GM10847 (cell line): ENCODE data around the gene HAS3.

ENCODE experiments used
- POLR2A ChIP-seq: IDR thresholded peaks from 2 replicates; pipeline ENCODE4 v1.6.1; 2011; ENCODE audit not compliant: insufficient read length; ENCODE audit errors: extremely low read depth

HAS3 gene

DNA sequence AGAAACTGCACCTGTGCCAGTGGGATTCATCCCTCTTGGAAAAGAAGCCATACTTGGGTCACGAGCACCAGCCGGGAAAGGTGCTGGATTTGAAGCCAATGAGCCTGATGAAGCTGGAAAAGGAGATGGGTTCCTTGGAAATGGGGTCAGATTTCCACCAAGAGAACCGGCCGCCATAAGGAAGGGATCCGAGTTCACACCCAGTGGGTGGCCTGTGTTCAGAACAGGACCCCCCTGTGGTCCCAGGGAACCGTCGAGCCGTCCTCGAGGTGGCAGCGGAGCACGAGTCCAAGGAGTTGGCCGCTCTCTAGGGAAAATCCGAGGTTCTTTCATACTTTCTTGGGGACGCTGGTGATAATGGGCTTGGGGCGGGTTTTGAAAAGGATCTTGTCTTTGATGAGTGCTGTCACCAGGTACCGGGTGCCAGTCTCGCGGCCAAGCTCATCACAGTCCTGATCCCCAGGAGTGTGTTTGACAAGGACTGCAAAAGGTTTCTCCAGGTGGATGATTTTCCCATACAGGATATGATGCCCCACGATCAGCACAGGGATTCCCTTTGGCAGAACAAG, 14.7 kb downstream of the HAS3 start:
- TF ChIP-seq POLR2A, result no peak

DNA sequence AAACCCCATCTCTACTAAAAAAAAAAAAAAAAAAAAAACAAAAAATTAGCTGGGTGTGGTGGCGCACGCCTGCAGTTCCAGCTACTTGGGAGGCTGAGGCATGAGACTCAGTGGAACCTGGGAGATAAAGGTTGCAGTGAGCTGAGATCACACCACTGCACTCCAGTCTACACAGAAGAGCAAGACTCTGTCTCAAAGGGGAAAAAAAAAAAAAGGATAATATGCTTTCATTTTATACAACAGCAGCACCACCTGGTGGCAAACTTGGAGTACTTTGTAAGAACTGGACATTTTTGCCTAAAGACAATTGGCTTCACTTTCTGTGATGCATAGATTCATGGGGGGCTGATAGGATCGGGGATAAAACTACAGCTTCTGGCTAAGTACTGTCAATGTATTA, 18.5 kb downstream of the HAS3 start:
- no peak for TF ChIP-seq POLR2A

DNA sequence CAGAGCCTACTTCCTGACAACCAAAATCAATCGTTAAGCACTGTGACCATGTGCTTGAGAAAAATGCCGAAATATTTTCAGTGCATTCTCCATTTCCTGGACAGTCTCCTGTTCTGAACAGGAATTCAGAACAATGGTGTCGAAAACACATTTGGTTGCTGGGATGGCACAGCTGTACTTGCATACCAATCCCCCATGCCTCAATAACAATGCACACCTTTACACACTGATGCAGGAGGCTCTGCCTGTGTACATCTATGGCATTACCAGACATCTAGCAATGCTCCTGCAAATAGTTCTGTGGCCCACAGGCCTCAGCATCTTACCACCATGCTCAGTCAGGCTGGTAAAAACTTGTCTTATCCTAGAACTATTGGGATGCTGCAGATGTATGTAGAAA, 20.8 kb downstream of the HAS3 start:
- TF ChIP-seq POLR2A, result no peak

DNA sequence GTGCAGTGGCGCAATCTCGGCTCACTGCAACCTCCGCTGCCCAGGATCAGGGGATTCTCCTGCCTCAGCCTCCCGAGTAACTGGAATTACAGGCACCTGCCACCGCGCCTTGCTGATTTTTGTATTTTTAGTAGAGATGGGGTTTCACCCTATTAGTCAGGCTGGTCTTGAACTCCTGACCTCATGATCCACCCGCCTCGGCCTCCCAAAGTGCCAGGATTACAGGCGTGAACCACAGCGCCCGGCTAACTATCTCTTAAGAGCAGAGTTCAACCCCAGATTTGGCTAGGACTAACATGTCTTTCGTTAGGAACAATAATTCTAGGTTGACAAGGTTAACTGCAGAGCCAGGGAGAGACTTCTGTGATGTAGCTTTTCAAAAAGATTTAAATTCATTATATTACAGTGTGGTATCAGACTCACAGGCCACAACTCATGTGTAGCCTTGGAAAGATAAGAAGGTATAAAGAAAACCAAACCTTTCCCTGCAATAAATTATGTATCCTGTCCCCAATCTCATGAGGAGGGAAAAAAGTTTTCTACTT, 22.6 kb downstream of the HAS3 start:
- no peak for TF ChIP-seq POLR2A

DNA sequence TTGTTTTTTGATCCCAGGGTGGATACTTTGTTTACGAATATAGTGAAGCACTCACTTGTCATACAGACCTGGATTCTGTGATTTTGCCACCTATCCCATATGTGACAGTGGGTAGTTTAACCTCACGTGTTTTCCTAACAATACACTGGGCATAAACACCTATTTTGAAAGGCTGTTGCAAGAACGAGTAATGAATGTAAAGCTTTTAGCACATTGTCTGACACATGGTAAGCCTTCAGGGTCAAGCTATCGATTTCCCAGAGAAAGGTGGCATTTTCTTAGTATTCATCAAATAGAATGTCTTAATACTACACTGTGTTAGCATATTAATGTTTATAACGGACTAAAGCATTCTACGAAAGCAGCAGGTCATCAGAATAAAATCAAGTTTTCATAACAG, 25.0 kb downstream of the HAS3 start:
- no peak for TF ChIP-seq POLR2A

DNA sequence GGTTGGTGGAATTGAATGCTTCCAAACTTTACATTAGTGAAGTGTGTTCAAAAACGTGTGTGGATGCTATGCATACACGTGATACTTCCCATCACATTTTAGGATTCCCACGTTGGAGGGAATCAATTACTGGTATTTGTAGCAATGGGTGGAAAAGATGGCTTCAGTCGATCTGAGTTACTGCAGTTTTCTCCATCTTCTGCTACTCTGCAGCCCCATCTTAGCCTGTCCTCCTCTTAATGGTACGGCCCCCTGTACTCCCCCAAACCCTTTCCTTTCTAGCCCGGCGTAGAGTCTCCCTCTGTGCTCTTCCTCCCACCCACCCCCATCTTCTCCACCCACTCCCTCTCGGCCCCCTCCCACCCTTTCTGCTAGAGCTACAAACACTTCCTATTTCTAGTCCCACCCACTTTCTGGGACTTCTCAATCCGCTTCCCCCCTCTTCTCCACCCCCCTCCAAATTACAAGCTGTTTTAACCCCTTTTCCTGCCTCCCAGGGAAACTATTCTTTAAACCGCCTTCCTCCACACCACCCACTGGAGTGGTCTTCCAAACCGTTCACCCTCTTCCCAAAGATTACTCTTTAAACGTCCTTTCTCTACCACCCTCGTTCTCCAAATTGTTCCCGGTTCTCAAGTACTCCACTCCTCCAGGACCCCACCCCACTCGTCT, 25.9 kb downstream of the HAS3 start:
- no peak for TF ChIP-seq POLR2A

DNA sequence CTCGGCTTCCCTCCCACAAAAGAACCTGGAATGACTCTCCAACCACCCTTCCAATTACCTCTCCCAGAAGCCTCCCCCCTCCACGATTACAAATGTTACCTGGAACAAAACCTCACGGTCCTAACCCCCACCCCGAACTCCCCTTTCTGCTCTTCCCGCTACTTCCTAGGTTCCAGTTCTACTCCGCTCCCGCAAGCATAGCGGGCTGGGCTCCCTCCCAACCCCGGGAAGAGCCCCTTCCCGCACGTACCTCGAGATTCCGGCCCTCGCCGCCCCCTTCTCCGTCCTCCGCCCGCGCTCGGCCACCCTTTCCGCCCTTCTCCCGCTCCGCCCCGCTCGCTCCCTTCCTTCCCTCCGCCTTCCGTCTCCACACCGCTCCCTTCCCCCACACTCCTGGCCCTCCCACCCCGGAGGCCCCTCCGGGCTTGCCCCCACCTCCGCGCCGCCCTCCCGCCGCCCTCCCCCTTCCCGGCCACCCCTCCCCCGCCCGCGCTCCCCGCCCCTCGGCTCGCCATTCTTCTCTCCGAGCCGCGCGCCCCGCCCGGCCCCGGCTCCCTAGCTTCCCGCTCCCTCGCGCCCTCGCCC, 26.5 kb downstream of the HAS3 start:
- no peak for TF ChIP-seq POLR2A

DNA sequence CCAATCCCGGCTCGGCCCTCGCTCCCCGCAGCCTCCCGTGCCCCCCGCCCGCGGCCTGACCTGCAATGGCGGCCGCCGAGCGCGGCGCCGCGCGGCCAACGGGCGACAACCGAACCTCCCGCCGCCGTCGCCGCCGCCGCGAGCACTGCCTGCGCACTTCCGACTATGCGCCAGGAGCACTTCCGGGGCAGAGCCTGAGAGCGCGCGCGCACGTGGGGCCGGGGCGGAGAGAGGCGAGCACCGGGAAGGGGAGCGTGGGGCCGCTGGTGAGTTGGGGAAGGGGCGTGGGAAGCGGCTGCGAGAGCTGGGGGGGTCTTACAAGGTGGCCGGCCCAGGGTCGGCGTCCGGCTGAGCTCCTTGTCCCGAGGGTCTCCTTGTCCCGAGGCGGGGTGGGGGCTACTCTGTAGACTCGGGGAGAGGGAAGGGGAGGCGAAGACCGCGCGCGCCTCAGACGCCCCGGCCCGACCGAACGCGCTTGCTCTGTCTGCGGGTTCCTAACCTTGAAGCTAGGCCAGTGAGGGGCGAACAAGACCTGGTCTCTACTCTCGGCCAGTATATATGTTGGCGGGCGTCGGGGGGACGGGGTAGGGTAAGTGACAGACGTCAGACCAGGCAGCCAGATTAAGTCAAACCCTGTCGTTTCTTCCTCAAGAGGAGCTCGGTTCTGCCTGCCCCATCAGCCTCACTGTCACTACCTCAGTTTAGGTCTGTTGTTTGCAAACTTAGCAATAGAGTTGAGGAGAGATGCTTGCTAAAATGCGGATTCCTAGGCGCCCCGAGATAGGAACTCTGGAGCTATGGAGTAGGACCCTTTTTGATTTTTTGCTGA, 27.2 kb downstream of the HAS3 start, which contains the start of the genes CHTF8 and UTP4:
Gene CHTF8, minus strand, starts transcription at position 165 of the 829 bp plus-strand sequence. CDS start 11,130 bp downstream, outside the sequence.
Gene UTP4, plus strand, starts transcription at position 226 of the 829 bp plus-strand sequence. CDS start 811 bp downstream, outside the sequence.
- TF ChIP-seq POLR2A, result peak; percentile 94

DNA sequence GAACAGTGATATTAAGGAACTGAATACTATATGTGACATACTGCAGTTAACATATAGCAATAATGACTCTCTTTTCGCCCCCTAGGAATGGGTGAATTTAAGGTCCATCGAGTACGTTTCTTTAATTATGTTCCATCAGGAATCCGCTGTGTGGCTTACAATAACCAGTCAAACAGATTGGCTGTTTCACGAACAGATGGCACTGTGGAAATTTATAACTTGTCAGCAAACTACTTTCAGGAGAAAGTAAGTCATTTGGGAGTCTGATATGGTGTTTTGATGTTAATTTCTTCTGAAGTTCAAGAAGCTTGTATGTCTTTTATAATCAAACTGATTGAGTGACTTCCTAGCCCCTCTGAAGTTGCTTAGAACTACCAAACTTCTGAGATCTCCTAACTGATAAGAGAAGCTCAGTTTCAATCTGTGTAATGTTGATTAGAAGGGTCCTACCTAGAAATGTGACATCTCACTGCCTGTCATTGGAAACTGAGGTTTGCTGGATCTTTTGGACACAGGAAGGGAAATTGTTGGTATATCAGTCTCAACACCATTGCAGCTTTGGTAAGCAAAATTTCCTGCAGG, 28.0 kb downstream of the HAS3 start:
- TF ChIP-seq POLR2A, result no peak

DNA sequence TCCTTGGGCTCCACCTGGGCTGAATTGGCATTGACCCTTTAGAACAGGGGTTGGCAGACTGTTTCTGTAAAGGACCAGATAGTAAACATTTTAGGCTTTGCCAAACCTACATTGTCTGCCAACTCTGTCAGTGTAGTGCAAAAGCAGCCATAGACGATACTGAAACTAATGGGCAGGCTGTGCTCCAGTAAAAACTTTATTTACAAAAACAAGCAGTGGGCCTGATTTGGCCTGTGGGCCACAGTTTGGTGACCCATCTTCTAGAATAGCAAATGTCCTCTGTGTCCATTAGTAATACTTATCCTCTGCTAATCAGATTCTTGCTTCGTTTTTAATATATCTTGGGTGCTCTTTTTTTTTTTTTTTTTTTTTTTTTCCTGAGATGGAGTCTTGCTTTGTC, 33.2 kb downstream of the HAS3 start:
- no peak for TF ChIP-seq POLR2A

DNA sequence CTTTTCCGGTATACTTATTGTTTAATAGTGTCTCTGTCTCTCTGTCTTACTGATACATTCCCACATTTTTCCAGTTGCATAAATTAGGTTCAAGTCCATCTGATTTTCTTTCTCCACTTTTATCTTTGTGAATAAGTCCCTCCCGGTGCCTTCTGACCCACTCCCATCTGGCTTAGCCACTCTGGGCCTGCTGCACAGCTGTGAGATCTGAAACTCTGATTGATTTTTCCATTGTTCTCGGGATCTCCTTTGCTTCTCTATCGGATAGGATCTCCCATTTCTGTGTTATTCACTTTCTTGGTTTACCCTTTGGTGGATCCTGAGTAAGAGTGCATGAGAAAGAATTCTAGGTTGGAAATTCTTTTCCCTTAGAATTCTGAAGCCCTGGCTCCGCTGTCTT, 35.6 kb downstream of the HAS3 start:
- no peak for TF ChIP-seq POLR2A

DNA sequence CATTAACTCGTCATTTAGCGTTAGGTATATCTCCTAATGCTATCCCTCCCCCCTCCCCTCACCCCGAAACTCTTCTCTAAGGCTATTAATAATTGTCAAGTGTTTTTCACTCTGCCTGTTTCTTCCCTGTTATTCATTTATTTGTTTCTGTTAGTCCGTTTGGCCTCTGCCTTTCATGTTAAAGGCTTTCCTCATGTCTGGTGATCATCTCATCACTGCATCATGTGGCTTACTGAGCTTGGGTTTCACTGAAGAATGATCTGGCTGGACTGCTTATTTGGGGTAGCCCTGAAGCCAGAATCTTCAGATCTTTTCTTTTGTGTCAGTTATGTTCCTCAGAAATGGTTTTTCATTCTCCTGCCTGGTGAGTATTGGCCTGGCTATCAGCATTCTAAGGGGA, 36.5 kb downstream of the HAS3 start:
- no peak for TF ChIP-seq POLR2A

DNA sequence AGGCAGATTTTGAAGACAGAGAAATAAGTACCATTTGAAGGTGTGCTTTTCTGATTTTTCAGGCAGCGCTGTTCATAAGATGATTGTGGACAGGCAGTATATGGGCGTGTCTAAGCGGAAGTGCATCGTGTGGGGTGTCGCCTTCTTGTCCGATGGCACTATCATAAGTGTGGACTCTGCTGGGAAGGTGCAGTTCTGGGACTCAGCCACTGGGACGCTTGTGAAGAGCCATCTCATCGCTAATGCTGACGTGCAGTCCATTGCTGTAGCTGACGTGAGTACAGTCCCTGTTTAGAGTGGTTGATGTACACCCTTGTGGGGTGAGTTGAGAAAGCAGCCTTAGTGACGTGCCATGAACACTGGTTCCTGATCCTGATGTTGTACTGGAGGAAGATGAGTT, 37.7 kb downstream of the HAS3 start:
- TF ChIP-seq POLR2A, result no peak

DNA sequence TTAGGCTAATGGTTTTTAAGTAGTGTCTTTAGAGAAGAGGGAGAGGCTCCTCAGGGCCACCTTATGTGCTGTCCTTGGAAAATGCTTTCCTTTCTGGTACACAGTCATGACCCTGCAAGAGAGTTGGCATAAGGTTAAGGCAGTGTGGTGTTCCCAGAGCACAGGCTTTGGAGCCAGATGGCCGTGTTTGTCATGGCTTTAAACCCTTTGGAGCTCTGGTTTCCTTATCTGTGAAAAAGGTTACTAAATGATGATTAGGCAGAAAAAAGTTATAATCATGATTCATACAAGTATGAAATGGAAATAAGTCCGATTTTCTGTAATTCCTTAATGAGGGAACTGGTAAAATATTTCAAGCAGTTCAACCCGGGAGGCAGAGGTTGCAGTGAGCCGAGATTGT, 40.2 kb downstream of the HAS3 start:
- TF ChIP-seq POLR2A, result no peak
